OCI-LY3 (cell line): ENCODE measurements around the gene TEX14.

ENCODE experiments used
- CTCF ChIP-seq: fragments of 200-600, 300-600 bp; sonication (generic); IDR thresholded peaks from 2 replicates; pipeline ENCODE4 v1.5.1; 2014; ENCODE audit warnings: antibody characterized with exemption, low read length, low read depth
- EZH2phosphoT487 ChIP-seq: fragments of 200-600 bp; shearing (Covaris generic); IDR thresholded peaks from 2 replicates; pipeline ENCODE4 v1.6.1; 2018; ENCODE audit warnings: antibody characterized with exemption, mixed run types, low read depth

DNA sequence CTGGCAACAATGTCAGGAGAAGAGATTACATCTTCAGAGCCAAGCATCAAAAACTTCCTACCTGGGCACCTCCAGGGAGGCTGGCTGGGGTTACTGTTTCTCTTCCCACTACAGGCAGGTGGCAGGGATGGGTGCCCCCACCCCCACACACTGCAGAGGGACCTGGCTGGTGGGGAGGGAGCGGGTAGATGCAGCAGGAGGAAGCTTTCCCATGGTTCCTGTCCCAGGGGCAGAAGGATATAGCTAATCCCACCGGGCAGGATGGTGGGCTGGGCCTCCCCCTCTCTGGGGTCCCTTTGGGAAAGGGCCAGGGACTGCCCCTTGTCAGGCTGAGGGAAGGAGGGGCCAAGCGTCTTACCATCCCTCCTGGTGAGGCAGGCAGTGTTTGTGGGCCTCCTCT, 160.7 kb downstream of the TEX14 start:
- TF ChIP-seq CTCF (no peak), EZH2phosphoT487 (no peak)
